Neural crest cell (in vitro differentiated cells): ENCODE measurements around the gene STEAP1. TPM values are rescaled to one million over a fixed set of nuclear protein-coding genes. Genes with fewer than 3 reads are reported as not detected.

ENCODE experiments used
- DNase-seq: peaks from one replicate; pipeline ENCODE4 v3.0.0; 2021; ENCODE audit warnings: low read depth, mixed read lengths, low spot score
- H3K27ac Mint-ChIP-seq: one replicate; pipeline ENCODE4 v1.8.0; 2021; ENCODE audit warnings: mild to moderate bottlenecking, mixed read lengths; ENCODE audit not compliant: unreplicated experiment
- H3K27me3 Mint-ChIP-seq: 2 replicates; pipeline ENCODE4 v1.8.0; 2021; ENCODE audit warnings: low read depth, mild to moderate bottlenecking, mixed read lengths
- H3K36me3 Mint-ChIP-seq: 2 replicates; pipeline ENCODE4 v1.8.0; 2021; ENCODE audit warnings: low read depth, mild to moderate bottlenecking, mixed read lengths
- H3K4me1 Mint-ChIP-seq: 2 replicates; pipeline ENCODE4 v1.8.0; 2021; ENCODE audit warnings: mixed read lengths
- H3K4me3 Mint-ChIP-seq: one replicate; pipeline ENCODE4 v1.8.0; 2021; ENCODE audit warnings: mild to moderate bottlenecking, mixed read lengths
- H3K9me3 Mint-ChIP-seq: 2 replicates; pipeline ENCODE4 v1.8.0; 2021; ENCODE audit warnings: mixed read lengths
- CTCF ChIP-seq: fragments of 200-600 bp; sonication (generic); conservative IDR thresholded peaks from 2 replicates; pipeline ENCODE4 v1.5.0; 2021; ENCODE audit warnings: antibody characterized with exemption, mild to moderate bottlenecking
- total RNA-seq: library from RNA; stranded (reverse); gene quantifications from 2 replicates; pipeline ENCODE4 v1.2.1, GENCODE V29; 2021

STEAP1 gene
- total RNA-seq, 1 donor from 2014 or later = 2.4 TPM

GRCh38 chr7:90212149-90212495 is 57.9 kb downstream of the STEAP1 start:
- peak overlapping the region; percentile 66 for H3K4me3 Mint-ChIP-seq
- DNase-seq = no peak
- peaks cover 8% of the 10 kb centered on the region for H3K4me1 Mint-ChIP-seq
- no peaks in the 10 kb centered on the region for H3K9me3 Mint-ChIP-seq
- H3K27me3 Mint-ChIP-seq = peaks cover 34% of the 10 kb centered on the region
- no peak for TF ChIP-seq CTCF
- no peaks in the 10 kb centered on the region for H3K36me3 Mint-ChIP-seq
- no peak overlapping the region for H3K27ac Mint-ChIP-seq

GRCh38 chr7:90213521-90213920 is 59.3 kb downstream of the STEAP1 start:
- peaks cover 8% of the 10 kb centered on the region for H3K4me1 Mint-ChIP-seq
- no peak for TF ChIP-seq CTCF
- no peaks in the 10 kb centered on the region for H3K36me3 Mint-ChIP-seq
- no peak for DNase-seq
- no peak overlapping the region for H3K27ac Mint-ChIP-seq
- no peak overlapping the region for H3K4me3 Mint-ChIP-seq
- H3K9me3 Mint-ChIP-seq = no peaks in the 10 kb centered on the region
- peaks cover 33% of the 10 kb centered on the region for H3K27me3 Mint-ChIP-seq

Other genes with a start within 250 kb of the STEAP1 start
- 1.1 and 1.6 TPM in 2 replicates for gene STEAP2, start 57.3 kb downstream of the STEAP1 start, total RNA-seq
- gene CFAP69, start 90.7 kb downstream of the STEAP1 start, total RNA-seq = 2.5 TPM in 2 replicates
- gene FAM237B, start 166.8 kb downstream of the STEAP1 start, total RNA-seq = not detected in 2 replicates
- gene GTPBP10, start 192.2 kb downstream of the STEAP1 start, total RNA-seq = 20.4 and 21.6 TPM in 2 replicates
- 41.0 and 41.1 TPM in 2 replicates for gene CLDN12, start 249.0 kb downstream of the STEAP1 start, total RNA-seq